ENCODE data around the gene GABRR3.

- TF ChIP-seq CTCF (IDR thresholded peaks at IDR 0.05; ENCODE audit: insufficient read depth, low read length, poor library complexity, severe bottlenecking) (no peak), EZH2phosphoT487 (conservative IDR thresholded peaks at IDR 0.05; ENCODE audit: low read length) (no peak)
These were observed 43.8 kb downstream of the GABRR3 start for GRCh38 chr3:97991293-97991682.
